SK-N-SH treated with all-trans-retinoic acid at 6 μM for 48 hours (cell line): ENCODE results near the gene PBX4.

Source experiments
- ATAC-seq: fragments of 200-7000 bp; cut with Tn5 transposase; 3 replicates; pipeline ENCODE4 v1.9.1; 2020; ENCODE audit warnings: mild to moderate bottlenecking, moderate library complexity
- ARNTL ChIP-seq: fragments of 450-650 bp; formaldehyde crosslinking; IDR thresholded peaks from 2 replicates; pipeline ENCODE4 v1.5.0; 2020; ENCODE audit warnings: low read depth, mild to moderate bottlenecking, moderate library complexity, borderline replicate concordance
- CSDC2 ChIP-seq: fragments of 250-450 bp; sonication (Bioruptor Pico); IDR thresholded peaks from 2 replicates; pipeline ENCODE4 v1.5.0; 2020; ENCODE audit warnings: mild to moderate bottlenecking, moderate library complexity
- ESRRG ChIP-seq: fragments of 250-450 bp; sonication (Bioruptor Pico); IDR thresholded peaks from 2 replicates; pipeline ENCODE4 v1.6.1; 2021; ENCODE audit warnings: mild to moderate bottlenecking
- ISL1 ChIP-seq: fragments of 250-450 bp; sonication (Bioruptor Pico); IDR thresholded peaks from 2 replicates; pipeline ENCODE4 v2.1.2; 2022; ENCODE audit warnings: mild to moderate bottlenecking, moderate library complexity
- OSR1 ChIP-seq: fragments of 250-450 bp; sonication (Bioruptor Pico); IDR thresholded peaks from 2 replicates; pipeline ENCODE4 v1.8.0; 2022; ENCODE audit warnings: moderate library complexity, mild to moderate bottlenecking, inconsistent platforms
- PPARA ChIP-seq: fragments of 250-450 bp; sonication (Bioruptor Pico); IDR thresholded peaks from 2 replicates; pipeline ENCODE4 v1.5.0; 2020; ENCODE audit warnings: mild to moderate bottlenecking, borderline replicate concordance
- RARB ChIP-seq: fragments of 250-450 bp; sonication (Bioruptor Pico); IDR thresholded peaks from 2 replicates; pipeline ENCODE4 v1.8.0; 2021; ENCODE audit warnings: mild to moderate bottlenecking, moderate library complexity
- SNAI2 ChIP-seq: fragments of 250-450 bp; sonication (Bioruptor Pico); IDR thresholded peaks from 2 replicates; pipeline ENCODE4 v1.5.0; 2020; ENCODE audit warnings: mild to moderate bottlenecking, moderate library complexity
- TCF4 ChIP-seq: fragments of 250-450 bp; sonication (Bioruptor Pico); IDR thresholded peaks from 2 replicates; pipeline ENCODE4 v1.8.0; 2021; ENCODE audit warnings: mild to moderate bottlenecking, moderate library complexity, borderline replicate concordance
- TOX ChIP-seq: fragments of 250-450 bp; sonication (Bioruptor Pico); IDR thresholded peaks from 2 replicates; pipeline ENCODE4 v1.8.0; 2021; ENCODE audit warnings: mild to moderate bottlenecking, moderate library complexity, borderline replicate concordance
- ZFP3 ChIP-seq: fragments of 250-450 bp; sonication (Bioruptor Pico); IDR thresholded peaks from 2 replicates; pipeline ENCODE4 v1.5.0; 2020; ENCODE audit warnings: mild to moderate bottlenecking, moderate library complexity
- ZFP30 ChIP-seq: fragments of 450-650 bp; formaldehyde crosslinking; IDR thresholded peaks from 2 replicates; pipeline ENCODE4 v1.5.0; 2022; ENCODE audit warnings: mild to moderate bottlenecking, moderate library complexity
- ZNF70 ChIP-seq: fragments of 450-650 bp; formaldehyde crosslinking; IDR thresholded peaks from 2 replicates; pipeline ENCODE4 v1.5.0; 2020; ENCODE audit warnings: mild to moderate bottlenecking, moderate library complexity
- TF ChIP-seq, protein P1 (sequence below): fragments of 250-450 bp; sonication (Bioruptor Pico); IDR thresholded peaks from 2 replicates; pipeline ENCODE4 v1.8.0; 2020; ENCODE audit warnings: mild to moderate bottlenecking, moderate library complexity, borderline replicate concordance
- TF ChIP-seq, protein P2 (sequence below): fragments of 250-450 bp; sonication (Bioruptor Pico); IDR thresholded peaks from 2 replicates; pipeline ENCODE4 v1.5.1; 2021; ENCODE audit warnings: mild to moderate bottlenecking, moderate library complexity
- TF ChIP-seq, protein P3 (sequence below): fragments of 250-450 bp; sonication (Bioruptor Pico); IDR thresholded peaks from 2 replicates; pipeline ENCODE4 v1.5.0; 2020; ENCODE audit warnings: mild to moderate bottlenecking, moderate library complexity
- TF ChIP-seq, protein P4 (sequence below): fragments of 250-450 bp; sonication (Bioruptor Pico); IDR thresholded peaks from 2 replicates; pipeline ENCODE4 v1.8.0; 2021; ENCODE audit warnings: low read depth, mild to moderate bottlenecking, moderate library complexity, borderline replicate concordance

Gene PBX4

DNA sequence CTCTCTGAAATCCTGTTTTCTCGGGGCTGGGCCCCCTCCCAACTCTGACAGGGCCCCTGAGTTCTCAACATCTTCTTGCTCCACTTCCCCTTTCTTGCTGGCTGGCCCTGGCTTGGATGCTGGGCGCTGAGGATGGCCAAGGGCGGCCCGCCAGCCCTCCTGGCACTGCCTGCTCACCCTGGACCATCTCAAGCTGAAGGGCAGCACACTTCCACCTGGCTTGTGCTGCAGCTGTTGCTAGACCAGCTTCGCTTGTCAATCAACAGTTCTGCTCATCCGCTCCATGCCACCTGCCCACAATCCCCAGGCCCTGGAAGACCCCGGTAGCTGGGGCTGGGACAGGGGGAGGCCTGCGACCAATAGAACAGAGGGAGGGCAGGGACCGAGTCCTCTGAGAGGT is 31.8 kb upstream of the PBX4 start:
- ATAC-seq: no peak
- TF ChIP-seq ARNTL (CRISPR knock-in tag) (no peak), ZFP3 (CRISPR knock-in tag) (no peak), ZFP30 (CRISPR knock-in tag) (no peak), ZNF70 (CRISPR knock-in tag) (no peak), SNAI2 (no peak), ESRRG (no peak), OSR1 (CRISPR knock-in tag) (no peak)
- TF ChIP-seq, protein P1, sequence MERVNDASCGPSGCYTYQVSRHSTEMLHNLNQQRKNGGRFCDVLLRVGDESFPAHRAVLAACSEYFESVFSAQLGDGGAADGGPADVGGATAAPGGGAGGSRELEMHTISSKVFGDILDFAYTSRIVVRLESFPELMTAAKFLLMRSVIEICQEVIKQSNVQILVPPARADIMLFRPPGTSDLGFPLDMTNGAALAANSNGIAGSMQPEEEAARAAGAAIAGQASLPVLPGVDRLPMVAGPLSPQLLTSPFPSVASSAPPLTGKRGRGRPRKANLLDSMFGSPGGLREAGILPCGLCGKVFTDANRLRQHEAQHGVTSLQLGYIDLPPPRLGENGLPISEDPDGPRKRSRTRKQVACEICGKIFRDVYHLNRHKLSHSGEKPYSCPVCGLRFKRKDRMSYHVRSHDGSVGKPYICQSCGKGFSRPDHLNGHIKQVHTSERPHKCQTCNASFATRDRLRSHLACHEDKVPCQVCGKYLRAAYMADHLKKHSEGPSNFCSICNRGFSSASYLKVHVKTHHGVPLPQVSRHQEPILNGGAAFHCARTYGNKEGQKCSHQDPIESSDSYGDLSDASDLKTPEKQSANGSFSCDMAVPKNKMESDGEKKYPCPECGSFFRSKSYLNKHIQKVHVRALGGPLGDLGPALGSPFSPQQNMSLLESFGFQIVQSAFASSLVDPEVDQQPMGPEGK (CRISPR knock-in tag): no peak
- TF ChIP-seq, protein P2, sequence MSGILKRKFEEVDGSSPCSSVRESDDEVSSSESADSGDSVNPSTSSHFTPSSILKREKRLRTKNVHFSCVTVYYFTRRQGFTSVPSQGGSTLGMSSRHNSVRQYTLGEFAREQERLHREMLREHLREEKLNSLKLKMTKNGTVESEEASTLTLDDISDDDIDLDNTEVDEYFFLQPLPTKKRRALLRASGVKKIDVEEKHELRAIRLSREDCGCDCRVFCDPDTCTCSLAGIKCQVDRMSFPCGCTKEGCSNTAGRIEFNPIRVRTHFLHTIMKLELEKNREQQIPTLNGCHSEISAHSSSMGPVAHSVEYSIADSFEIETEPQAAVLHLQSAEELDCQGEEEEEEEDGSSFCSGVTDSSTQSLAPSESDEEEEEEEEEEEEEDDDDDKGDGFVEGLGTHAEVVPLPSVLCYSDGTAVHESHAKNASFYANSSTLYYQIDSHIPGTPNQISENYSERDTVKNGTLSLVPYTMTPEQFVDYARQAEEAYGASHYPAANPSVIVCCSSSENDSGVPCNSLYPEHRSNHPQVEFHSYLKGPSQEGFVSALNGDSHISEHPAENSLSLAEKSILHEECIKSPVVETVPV: no peak

DNA sequence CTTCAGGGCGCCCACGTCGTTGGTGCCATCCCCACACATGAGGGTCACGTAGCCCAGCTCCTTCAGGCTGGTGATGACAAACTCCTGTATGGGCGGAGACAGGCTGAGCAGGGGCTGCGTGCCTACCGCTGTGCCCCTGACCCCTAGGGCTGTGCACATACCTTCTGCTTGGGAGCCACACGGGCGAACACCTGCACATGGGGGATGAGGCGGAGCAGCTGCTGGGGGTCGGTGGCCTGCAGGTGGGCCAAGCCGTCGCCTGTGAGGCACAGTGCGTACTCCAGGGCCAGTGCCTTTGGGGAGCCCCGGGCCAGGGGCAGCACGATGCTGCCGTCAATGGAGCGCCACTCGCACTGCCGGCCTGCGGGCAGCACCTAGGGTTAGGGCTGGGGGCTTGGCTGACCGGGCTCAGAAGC is 31.1 kb upstream of the PBX4 start:
- TF ChIP-seq ARNTL (CRISPR knock-in tag) (no peak), RARB (CRISPR knock-in tag) (no peak)
- no peak for ATAC-seq

DNA sequence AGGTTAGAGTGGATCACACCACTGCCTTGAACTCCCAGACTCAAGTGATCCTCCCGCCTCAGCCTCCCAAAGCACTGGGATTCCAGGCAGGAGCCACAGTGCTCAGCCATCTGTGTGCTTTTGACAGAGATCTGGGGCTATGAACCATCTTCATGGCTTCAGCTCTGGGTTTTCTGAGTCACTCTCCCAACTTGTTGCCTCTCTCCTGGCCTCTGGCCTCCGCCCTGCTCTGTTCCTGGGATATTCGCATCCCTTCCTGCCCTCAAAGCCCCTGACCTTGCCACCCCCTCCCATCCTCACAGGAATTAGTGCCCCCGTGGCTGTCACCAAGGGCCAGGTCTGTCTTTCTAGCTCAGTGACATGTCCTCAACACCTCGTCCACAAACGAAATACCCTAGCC is 30.7 kb upstream of the PBX4 start:
- ATAC-seq: no peak
- TF ChIP-seq, protein P3, sequence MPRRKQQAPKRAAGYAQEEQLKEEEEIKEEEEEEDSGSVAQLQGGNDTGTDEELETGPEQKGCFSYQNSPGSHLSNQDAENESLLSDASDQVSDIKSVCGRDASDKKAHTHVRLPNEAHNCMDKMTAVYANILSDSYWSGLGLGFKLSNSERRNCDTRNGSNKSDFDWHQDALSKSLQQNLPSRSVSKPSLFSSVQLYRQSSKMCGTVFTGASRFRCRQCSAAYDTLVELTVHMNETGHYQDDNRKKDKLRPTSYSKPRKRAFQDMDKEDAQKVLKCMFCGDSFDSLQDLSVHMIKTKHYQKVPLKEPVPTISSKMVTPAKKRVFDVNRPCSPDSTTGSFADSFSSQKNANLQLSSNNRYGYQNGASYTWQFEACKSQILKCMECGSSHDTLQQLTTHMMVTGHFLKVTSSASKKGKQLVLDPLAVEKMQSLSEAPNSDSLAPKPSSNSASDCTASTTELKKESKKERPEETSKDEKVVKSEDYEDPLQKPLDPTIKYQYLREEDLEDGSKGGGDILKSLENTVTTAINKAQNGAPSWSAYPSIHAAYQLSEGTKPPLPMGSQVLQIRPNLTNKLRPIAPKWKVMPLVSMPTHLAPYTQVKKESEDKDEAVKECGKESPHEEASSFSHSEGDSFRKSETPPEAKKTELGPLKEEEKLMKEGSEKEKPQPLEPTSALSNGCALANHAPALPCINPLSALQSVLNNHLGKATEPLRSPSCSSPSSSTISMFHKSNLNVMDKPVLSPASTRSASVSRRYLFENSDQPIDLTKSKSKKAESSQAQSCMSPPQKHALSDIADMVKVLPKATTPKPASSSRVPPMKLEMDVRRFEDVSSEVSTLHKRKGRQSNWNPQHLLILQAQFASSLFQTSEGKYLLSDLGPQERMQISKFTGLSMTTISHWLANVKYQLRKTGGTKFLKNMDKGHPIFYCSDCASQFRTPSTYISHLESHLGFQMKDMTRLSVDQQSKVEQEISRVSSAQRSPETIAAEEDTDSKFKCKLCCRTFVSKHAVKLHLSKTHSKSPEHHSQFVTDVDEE (CRISPR knock-in tag): no peak
- TF ChIP-seq, protein P1 (CRISPR knock-in tag): no peak
- no peak for TF ChIP-seq PPARA
- no peak for TF ChIP-seq ISL1
- TF ChIP-seq CSDC2: no peak
- TF ChIP-seq TCF4: no peak

DNA sequence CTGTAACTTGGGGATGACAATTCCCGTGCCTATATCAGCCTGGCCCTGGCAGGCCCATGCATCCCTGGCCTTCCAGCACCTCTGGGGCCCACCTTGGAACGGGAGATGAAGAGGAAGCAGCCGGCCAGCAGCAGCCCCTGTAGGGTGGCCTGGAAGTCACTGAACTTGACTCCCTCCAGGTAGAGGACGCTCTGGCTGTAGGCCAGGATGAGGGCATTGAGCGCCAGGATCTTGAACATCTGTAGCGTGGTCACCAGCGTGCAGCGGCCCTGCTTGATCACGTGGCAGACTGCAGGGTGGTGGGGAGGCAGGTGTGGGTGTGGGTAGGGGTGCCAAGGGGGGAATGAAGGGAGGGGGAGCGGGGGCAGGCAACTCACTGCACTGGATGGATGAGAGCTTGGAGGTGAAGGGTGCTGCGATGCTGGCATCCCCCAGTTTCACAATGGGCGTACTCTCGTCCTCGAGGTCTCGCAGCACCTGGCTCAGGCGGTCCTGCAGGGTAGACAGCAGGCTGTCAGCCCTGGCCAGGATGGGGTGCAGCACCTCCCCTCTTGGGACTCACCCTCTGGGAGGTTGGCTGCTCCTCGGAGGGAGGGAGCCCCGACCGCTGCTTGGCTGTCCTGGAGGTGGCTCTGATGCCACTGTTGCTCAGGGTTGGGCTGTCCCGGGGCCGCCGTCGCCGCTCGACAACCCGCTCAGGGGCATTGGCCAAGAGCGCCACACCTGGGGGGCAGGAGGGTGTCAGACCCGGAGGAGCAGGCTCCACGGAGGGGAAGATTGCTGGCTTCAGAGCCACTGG is 28.7 kb upstream of the PBX4 start:
- no peak for ATAC-seq
- TF ChIP-seq ZFP3 (CRISPR knock-in tag) (no peak), RARB (CRISPR knock-in tag) (no peak), ISL1 (no peak), TOX (CRISPR knock-in tag) (no peak)
- TF ChIP-seq, protein P4, sequence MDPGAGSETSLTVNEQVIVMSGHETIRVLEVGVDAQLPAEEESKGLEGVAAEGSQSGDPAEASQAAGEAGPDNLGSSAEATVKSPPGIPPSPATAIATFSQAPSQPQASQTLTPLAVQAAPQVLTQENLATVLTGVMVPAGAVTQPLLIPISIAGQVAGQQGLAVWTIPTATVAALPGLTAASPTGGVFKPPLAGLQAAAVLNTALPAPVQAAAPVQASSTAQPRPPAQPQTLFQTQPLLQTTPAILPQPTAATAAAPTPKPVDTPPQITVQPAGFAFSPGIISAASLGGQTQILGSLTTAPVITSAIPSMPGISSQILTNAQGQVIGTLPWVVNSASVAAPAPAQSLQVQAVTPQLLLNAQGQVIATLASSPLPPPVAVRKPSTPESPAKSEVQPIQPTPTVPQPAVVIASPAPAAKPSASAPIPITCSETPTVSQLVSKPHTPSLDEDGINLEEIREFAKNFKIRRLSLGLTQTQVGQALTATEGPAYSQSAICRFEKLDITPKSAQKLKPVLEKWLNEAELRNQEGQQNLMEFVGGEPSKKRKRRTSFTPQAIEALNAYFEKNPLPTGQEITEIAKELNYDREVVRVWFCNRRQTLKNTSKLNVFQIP (CRISPR knock-in tag): no peak
